Lower leg skin (tissue), 3 donors: Measurements from ENCODE around the gene ZNF580.

Experiments used
- CTCF ChIP-seq, 3 donors: fragments of 450-650 bp; IDR thresholded peaks; one replicate each; pipeline ENCODE4 v1.5.1; 2016; ENCODE audit warnings: antibody characterized with exemption in 3 of 3, mild to moderate bottlenecking in 3 of 3, moderate library complexity in 2 of 3
- POLR2A ChIP-seq, 2 donors: fragments of 450-650 bp; IDR thresholded peaks; one replicate each; pipeline ENCODE4 v1.6.1; 2016 to 2017; ENCODE audit warnings: antibody characterized with exemption in 2 of 2, mild to moderate bottlenecking in 1 of 2, moderate library complexity in 1 of 2

GRCh38 chr19:55671054-55671378 is 30.2 kb downstream of the ZNF580 start:
- TF ChIP-seq CTCF (IDR thresholded peaks at IDR 0.05) (no peak), POLR2A (IDR thresholded peaks at IDR 0.05) (no peak)
